ENCODE results near the gene SUFU.

DNA sequence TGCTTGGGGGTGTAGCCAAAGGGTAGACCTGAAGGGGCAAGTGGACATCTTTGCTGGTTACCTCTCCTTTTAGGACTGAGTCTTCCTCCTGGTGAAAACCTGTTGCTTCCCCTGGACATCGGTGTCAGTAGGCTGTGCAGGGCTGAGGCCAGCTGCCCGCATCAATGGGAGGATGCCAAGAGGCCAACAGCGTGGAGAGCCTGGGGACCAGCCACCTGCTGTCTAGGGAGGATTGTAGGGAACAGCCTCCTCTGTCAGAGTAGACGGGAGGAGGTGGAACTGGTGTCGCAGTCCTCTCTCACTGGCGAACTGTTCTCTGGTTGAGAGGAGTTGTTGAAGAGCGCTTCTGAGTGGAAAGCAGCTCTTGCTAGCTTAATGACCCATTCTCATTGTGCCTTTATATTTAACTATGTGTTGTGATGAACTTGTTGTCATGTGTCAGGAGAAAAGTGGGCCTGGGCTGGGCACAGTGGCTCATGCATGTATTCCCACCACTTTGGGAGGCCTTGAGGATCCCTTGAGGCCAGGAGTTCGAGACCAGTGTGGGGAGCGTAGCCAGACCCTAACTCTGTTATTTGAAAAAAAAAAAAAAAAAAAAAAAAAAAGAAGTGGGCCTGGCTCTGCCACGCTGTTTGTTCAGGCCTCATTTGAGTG lies 1.8 kb downstream of the SUFU start:
- TF ChIP-seq, protein P1, sequence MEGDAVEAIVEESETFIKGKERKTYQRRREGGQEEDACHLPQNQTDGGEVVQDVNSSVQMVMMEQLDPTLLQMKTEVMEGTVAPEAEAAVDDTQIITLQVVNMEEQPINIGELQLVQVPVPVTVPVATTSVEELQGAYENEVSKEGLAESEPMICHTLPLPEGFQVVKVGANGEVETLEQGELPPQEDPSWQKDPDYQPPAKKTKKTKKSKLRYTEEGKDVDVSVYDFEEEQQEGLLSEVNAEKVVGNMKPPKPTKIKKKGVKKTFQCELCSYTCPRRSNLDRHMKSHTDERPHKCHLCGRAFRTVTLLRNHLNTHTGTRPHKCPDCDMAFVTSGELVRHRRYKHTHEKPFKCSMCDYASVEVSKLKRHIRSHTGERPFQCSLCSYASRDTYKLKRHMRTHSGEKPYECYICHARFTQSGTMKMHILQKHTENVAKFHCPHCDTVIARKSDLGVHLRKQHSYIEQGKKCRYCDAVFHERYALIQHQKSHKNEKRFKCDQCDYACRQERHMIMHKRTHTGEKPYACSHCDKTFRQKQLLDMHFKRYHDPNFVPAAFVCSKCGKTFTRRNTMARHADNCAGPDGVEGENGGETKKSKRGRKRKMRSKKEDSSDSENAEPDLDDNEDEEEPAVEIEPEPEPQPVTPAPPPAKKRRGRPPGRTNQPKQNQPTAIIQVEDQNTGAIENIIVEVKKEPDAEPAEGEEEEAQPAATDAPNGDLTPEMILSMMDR (IDR thresholded peaks at IDR 0.05), result no peak
- TF ChIP-seq POLR2A (IDR thresholded peaks at IDR 0.05), result no peak

Measured in Peyer's patch (tissue), 4 donors.